ENCODE results near the gene ACACA.

DNA sequence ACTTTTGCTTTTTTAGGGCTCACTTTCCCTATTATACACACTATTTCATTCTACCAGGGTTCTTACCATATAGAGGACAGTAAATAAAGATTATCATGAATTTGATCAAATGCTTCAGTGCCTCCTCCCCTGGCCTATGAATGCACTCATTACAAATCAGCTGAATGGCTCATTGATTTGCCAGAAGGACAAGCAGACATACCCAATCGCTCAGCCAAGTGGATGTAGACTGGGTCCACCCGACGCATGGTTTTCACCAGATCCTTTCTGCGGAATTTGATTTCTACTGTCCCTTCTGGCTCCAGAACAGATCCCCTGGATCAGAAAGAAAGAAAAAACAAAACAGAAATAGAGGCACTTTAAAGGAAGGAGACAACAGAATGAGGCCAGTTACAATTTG lies 295.3 kb downstream of the ACACA start:
- TF ChIP-seq POLR2A (IDR thresholded peaks at IDR 0.05; ENCODE audit: low read length) (no peak), GATA1 (IDR thresholded peaks at IDR 0.05; ENCODE audit: low read depth, low read length) (no peak)
